GM11168 (cell line): ENCODE results near the gene CCDC32.
"Not testable (repeated sequence)": the region's sequence is repeated elsewhere in the genome, so short reads cannot be mapped to it uniquely, and the experiment has no call there.

ENCODE experiments used
- in situ Hi-C: fragments of 300-500 bp; cut with MboI; formaldehyde crosslinking; loops from one replicate; pipeline ENCODE4 v1.12.0; 2022; ENCODE audit warnings: low sequenced_read_pairs; ENCODE audit not compliant: unreplicated experiment

CCDC32 gene

GRCh38 chr15:40564591-40565332, at the start of gene CCDC32:
CCDC32 (minus strand) TSS chr15:40565042; CDS start chr15:40563015, 2,027 bp downstream.
- in situ Hi-C loops, result no loop called here

DNA sequence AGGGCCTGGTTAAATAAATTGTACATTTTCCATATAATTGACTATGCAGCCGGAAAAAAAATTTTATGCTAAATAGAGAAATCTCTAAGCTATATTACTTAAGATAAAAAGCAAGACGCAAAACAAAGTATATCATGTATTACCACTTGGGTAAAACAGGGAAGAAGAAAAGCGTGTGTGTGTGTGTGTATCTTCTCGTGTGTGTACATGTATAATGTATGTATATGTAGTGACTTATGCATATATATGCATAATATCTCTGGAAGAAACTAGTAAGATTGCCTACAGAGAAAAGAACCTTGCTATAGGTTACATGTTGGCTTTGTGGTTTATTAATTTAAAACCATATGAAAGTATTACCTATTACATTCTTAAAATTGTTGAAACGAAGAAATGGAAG, 48.2 kb upstream of the CCDC32 start:
- in situ Hi-C loops, result no loop called here

DNA sequence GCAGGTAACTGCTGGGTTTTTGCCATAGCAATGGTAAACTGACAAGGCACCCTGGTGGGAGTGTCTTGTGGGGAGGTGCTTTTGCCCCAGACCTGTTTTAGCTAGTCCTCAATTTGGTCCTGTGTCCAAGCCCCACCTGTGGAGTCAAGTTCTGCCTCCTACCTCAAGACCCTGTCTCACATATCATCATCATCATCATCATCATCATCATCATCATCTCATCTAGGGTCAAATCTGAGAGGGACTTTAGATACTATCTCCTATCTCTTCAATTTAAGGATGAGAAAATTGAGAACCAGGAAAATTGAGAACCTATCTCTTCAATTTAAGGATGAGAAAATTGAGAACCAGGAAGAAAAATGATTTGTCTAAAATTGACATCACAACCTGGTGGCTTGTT, 39.1 kb upstream of the CCDC32 start:
- in situ Hi-C loops, result no loop called here

DNA sequence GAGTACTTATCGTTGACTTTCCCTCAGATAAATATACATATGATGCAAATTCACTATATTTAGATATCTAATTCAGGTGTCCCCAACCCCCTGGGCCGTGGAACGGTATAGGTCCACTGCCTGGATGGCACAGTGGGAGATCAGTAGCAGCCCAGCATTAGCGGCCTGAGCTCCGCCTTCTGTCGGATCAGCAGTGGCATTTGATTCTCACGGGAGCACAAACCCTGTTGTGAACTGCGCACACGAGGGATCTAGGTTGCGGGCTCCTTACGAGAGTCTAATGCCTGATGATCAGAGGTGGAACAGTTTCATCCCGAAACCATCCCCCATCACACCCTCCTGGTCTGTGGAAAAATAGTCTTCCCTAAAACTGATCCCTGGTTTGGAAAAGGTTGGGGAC, 36.1 kb upstream of the CCDC32 start:
- in situ Hi-C loops, result no loop called here

- in situ Hi-C loops, result no loop called here
These were observed 33.8 kb upstream of the CCDC32 start for GRCh38 chr15:40598672-40599071.

DNA sequence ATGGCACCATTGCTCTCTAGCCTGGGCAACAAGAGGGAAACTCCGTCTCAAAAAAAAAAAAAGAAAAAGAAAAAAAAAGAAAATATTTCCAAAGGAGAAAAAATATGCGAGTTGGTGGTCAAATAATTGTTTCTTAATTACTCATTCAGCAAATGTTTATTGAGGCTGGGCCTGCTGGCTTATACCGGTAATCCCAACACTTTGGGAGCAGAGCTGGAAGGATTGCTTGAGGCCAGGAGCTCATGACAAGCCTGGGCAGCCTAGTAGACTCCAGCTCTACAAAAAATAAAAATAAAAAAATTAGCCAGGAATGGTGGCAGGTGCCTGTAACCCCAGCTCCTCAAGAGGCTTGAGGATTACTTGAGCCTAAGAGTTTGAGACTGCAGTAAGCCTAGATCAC, 33.3 kb upstream of the CCDC32 start:
- in situ Hi-C loops, result no loop called here

DNA sequence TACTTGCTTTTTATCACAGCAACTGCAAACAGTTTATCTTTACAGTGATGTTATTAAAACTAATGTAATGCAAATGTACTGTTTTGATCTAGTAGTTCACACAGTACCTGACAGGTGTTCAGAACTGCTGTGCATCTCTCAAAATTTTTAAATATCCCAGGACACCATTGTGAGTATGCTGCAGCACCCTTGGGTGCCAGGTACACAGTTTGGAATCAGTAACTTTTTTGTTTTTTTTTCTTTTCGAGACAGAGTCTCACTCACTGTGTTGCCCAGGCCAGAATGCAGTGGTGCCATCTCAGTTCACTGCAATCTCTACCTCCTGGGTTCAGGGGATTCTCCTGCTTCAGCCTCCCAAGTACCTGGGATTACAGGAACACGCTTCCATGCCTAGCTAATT, 32.2 kb upstream of the CCDC32 start:
- in situ Hi-C loops, result no loop called here

- in situ Hi-C loops, result no loop called here
These were observed 30.9 kb upstream of the CCDC32 start for GRCh38 chr15:40595773-40596172.

GRCh38 chr15:40595219-40595618, 30.4 kb upstream of the CCDC32 start:
- in situ Hi-C loops, result no loop called here

GRCh38 chr15:40594429-40594836, 29.6 kb upstream of the CCDC32 start:
- in situ Hi-C loops, result no loop called here

DNA sequence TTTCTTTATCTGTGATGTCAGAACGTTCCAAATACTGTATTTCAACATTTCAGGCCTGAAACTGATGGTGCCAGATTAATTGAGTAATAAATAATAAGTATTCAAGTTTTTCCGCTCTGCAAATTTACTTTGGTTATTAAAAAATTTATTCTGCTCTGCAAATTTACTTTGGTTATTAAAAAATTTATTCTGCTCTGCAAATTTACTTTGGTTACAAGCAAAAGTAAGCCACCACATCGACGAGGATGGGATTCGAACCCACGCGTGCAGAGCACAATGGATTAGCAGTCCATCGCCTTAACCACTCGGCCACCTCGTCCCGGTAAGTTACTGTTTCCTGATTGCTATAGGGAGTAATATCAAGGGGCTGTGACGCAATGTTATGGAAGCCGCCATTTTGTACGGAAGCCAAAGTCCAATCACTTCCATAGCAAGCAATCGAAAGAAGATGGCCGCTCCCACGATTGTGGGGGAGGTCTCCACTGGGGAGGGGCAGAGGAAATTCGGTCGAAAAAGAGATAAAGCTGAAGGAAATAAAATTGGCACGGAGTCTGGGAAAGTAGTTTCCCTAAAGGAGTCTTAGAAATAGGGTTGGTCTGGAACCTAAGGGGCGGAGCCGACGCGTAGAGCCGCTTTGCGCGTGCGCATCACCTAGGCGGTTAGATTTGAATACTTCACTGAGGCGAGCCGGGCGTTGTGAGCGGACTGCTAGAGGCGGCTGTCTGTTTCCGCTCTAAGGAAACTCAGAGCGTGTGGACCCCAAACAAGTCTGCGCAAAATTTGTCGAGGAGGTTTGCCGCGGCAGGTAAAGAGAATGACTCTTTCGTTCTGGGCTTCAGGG, 29.0 kb upstream of the CCDC32 start, which contains the start of gene KNL1:
Gene KNL1 (plus strand): TSS at position 662 of the 841 bp plus-strand sequence. CDS start 8,683 bp downstream, outside the sequence.
- in situ Hi-C loops, result no loop called here

- in situ Hi-C loops, result no loop called here
These were observed 28.3 kb upstream of the CCDC32 start for GRCh38 chr15:40593165-40593564.

GRCh38 chr15:40591389-40591788, 26.5 kb upstream of the CCDC32 start:
- in situ Hi-C loops, result no loop called here

- in situ Hi-C loops, result no loop called here
These were observed 25.8 kb upstream of the CCDC32 start for GRCh38 chr15:40590667-40591050.

GRCh38 chr15:40584191-40584590, 19.3 kb upstream of the CCDC32 start:
- in situ Hi-C loops, result no loop called here

GRCh38 chr15:40582726-40583246, 17.9 kb upstream of the CCDC32 start:
- in situ Hi-C loops, result no loop called here

GRCh38 chr15:40581796-40582195, 17.0 kb upstream of the CCDC32 start:
- in situ Hi-C loops, result not testable (repeated sequence)

DNA sequence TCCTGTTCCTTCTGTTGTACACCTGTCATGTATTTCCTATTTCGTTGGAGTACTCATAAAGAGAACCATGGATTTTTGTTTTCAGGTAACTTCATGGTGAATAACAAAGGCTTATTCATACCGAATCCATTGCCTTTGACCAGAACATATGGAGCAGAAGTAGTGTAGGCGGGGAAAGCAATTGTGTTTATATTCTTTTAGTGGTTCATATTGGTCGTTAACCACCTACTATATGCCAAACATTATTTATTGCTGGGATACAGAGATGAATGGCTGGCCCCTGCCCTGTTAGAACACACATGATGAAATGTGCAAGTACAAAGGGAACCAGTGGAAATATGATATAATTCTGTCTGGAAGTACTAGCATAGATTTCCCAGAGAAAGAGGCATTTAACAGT, 14.1 kb upstream of the CCDC32 start:
- in situ Hi-C loops, result no loop called here

GRCh38 chr15:40576914-40577313, 12.1 kb upstream of the CCDC32 start:
- in situ Hi-C loops, result not testable (repeated sequence)

DNA sequence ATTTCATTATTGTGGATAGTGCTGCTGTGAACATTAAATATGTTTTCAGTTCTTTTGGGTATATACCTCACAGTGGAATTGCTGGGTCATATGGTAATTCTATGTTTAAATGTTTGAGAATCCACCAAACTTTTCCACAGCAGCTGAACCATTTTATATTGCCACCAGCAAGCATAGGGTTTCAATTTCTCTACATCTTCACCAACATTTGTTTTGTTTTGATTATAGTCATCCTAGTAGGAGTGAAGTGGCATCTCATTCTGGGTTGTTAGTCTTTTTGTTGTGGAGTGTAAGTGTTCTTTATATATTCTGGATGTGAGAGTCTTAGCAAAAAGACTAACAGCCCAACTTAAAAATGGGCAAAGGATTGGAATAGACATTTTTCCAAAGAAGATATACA, 10.3 kb upstream of the CCDC32 start:
- in situ Hi-C loops, result no loop called here
